Measurements from ENCODE around the gene PPM1H. TPM values are rescaled to one million over a fixed set of nuclear protein-coding genes. Genes with fewer than 3 reads are reported as not detected.
A peak's percentile ranks its signal among the peaks of the same experiment; 100 is the strongest.

PPM1H gene
- total RNA-seq, 1 donor = 0.86 TPM

- no peak for DNase-seq (ENCODE audit: low read depth)
- peak; percentile 14 for TF ChIP-seq CTCF (IDR thresholded peaks at IDR 0.05; ENCODE audit: insufficient read depth, low read depth, low read length)
Measured at GRCh38 chr12:62802984-62803383, 132.0 kb downstream of the PPM1H start.

GRCh38 chr12:62802321-62802720 lies 132.6 kb downstream of the PPM1H start:
- no peak for DNase-seq (ENCODE audit: low read depth)
- no peak overlapping the region for H3K4me3 ChIP-seq (ENCODE audit: low read depth, low read length)
- no peak for TF ChIP-seq CTCF (IDR thresholded peaks at IDR 0.05; ENCODE audit: insufficient read depth, low read depth, low read length)

More at GRCh38 chr12:62802984-62803383, 132.0 kb downstream of the PPM1H start:
- H3K4me3 ChIP-seq (ENCODE audit: low read depth, low read length) = no peak overlapping the region

- TF ChIP-seq CTCF (IDR thresholded peaks at IDR 0.05; ENCODE audit: insufficient read depth, low read depth, low read length) = no peak
- no peak for DNase-seq (ENCODE audit: low read depth)
- H3K4me3 ChIP-seq (ENCODE audit: low read depth, low read length) = no peak overlapping the region
Measured at GRCh38 chr12:62801796-62802195, 133.2 kb downstream of the PPM1H start.

GRCh38 chr12:62800707-62801400 lies 134.1 kb downstream of the PPM1H start:
- no peak overlapping the region for H3K4me3 ChIP-seq (ENCODE audit: low read depth, low read length)
- no peak for TF ChIP-seq CTCF (IDR thresholded peaks at IDR 0.05; ENCODE audit: insufficient read depth, low read depth, low read length)
- peak; percentile 14 for DNase-seq (ENCODE audit: low read depth)

- no peak for TF ChIP-seq CTCF (IDR thresholded peaks at IDR 0.05; ENCODE audit: insufficient read depth, low read depth, low read length)
- DNase-seq (ENCODE audit: low read depth) = no peak
- no peak overlapping the region for H3K4me3 ChIP-seq (ENCODE audit: low read depth, low read length)
Measured at GRCh38 chr12:62799766-62800406, 135.1 kb downstream of the PPM1H start.

- H3K4me3 ChIP-seq (ENCODE audit: low read depth, low read length) = no peak overlapping the region
- DNase-seq (ENCODE audit: low read depth) = peak; percentile 64
- peak; percentile 95 for TF ChIP-seq CTCF (IDR thresholded peaks at IDR 0.05; ENCODE audit: insufficient read depth, low read depth, low read length)
Measured at GRCh38 chr12:62799126-62799736, 135.7 kb downstream of the PPM1H start.
